ENCODE measurements around the gene TBC1D30. TPM values are rescaled to one million over a fixed set of nuclear protein-coding genes. Genes with fewer than 3 reads are reported as not detected.

Gene TBC1D30
- total RNA-seq, 1 donor from 2014 or later: 3.7 TPM

DNA sequence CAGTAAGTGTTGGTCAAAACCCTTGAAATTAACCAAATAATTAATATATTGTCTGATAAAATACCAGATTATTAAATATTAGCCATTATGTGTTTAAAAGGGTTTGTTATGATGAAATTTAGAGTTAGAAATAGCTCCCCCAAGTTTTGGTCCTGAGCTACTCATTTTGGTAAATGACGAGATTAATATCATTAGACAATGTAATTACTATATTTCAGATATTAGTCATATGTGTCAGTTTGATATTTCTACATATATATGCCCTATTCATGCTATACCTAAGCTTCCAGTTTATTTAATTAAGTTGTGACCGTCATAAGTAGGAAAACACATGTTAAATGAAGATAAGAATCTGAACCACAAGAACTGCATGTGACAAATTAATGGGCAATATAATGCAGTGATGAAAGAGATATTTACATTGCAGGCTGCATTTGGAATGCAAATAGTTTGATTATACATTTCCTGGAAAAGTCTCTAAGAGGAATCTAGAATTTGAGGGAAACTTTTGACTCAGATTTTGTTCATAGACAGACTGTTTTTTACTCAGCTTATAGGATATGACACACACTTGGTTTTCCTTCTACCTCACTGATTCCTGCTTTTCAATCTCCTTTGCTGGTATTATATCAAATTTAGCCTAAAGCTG is 70.5 kb downstream of the TBC1D30 start:
- DNase-seq (ENCODE audit: low read depth): no peak
- H3K4me3 ChIP-seq (ENCODE audit: low read depth, low read length): no peak overlapping the region
- no peaks in the 10 kb centered on the region for H3K27me3 ChIP-seq (ENCODE audit: control insufficient read depth, insufficient read depth, low read length)
- TF ChIP-seq, protein P1, sequence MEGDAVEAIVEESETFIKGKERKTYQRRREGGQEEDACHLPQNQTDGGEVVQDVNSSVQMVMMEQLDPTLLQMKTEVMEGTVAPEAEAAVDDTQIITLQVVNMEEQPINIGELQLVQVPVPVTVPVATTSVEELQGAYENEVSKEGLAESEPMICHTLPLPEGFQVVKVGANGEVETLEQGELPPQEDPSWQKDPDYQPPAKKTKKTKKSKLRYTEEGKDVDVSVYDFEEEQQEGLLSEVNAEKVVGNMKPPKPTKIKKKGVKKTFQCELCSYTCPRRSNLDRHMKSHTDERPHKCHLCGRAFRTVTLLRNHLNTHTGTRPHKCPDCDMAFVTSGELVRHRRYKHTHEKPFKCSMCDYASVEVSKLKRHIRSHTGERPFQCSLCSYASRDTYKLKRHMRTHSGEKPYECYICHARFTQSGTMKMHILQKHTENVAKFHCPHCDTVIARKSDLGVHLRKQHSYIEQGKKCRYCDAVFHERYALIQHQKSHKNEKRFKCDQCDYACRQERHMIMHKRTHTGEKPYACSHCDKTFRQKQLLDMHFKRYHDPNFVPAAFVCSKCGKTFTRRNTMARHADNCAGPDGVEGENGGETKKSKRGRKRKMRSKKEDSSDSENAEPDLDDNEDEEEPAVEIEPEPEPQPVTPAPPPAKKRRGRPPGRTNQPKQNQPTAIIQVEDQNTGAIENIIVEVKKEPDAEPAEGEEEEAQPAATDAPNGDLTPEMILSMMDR (IDR thresholded peaks at IDR 0.05; ENCODE audit: insufficient read depth, low read length, poor library complexity, severe bottlenecking): no peak
- H3K36me3 ChIP-seq (ENCODE audit: control insufficient read depth, insufficient read depth, low read length): no peaks in the 10 kb centered on the region

GRCh38 chr12:64895526-64895925 is 71.1 kb downstream of the TBC1D30 start:
- Histone ChIP-seq H3K27me3 (ENCODE audit: control insufficient read depth, insufficient read depth, low read length) (no peaks in the 10 kb centered on the region), H3K4me3 (ENCODE audit: low read depth, low read length) (no peak overlapping the region), H3K36me3 (ENCODE audit: control insufficient read depth, insufficient read depth, low read length) (no peaks in the 10 kb centered on the region)
- no peak for DNase-seq (ENCODE audit: low read depth)
- TF ChIP-seq, protein P1 (IDR thresholded peaks at IDR 0.05; ENCODE audit: insufficient read depth, low read length, poor library complexity, severe bottlenecking): no peak

GRCh38 chr12:64900540-64900939 is 76.1 kb downstream of the TBC1D30 start:
- Histone ChIP-seq H3K27me3 (ENCODE audit: control insufficient read depth, insufficient read depth, low read length) (no peaks in the 10 kb centered on the region), H3K4me3 (ENCODE audit: low read depth, low read length) (no peak overlapping the region), H3K36me3 (ENCODE audit: control insufficient read depth, insufficient read depth, low read length) (no peaks in the 10 kb centered on the region)
- TF ChIP-seq, protein P1 (IDR thresholded peaks at IDR 0.05; ENCODE audit: insufficient read depth, low read length, poor library complexity, severe bottlenecking): no peak
- DNase-seq (ENCODE audit: low read depth): no peak

DNA sequence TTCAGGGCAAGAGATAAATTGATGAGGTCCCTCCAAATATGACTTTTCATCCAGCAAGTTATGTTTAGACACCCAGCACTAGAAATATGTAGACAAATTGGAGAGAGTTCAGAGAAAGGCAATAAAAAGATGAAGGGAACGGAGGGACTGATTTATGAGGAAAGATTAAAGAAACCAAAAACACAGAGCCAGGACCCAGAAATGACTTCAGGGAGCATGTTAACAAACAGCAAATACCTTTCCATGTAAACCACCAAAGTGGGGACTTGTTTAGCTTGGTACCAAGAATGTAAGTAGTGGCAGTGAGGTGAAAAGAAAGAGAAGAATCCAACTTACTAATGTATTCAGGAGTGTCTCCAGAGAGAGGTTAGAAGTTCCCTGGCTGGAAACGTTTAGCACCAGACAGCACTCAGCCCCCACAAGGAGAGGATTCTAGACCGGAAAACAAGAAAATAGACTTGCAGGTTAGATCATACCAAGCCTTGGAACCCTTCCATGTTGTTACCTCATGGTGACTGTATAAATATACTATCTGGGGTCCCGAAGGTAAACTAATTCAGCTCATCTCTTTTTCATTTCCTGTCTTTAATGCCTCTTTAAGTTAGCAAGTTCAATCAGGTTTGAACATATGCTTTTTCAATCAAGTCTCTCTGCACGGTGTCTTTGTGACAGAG is 79.2 kb downstream of the TBC1D30 start:
- TF ChIP-seq, protein P1 (IDR thresholded peaks at IDR 0.05; ENCODE audit: insufficient read depth, low read length, poor library complexity, severe bottlenecking): no peak
- Histone ChIP-seq H3K4me3 (ENCODE audit: low read depth, low read length) (no peak overlapping the region), H3K27me3 (ENCODE audit: control insufficient read depth, insufficient read depth, low read length) (no peaks in the 10 kb centered on the region), H3K36me3 (ENCODE audit: control insufficient read depth, insufficient read depth, low read length) (no peaks in the 10 kb centered on the region)
- DNase-seq (ENCODE audit: low read depth): no peak

GRCh38 chr12:64907097-64907496 is 82.7 kb downstream of the TBC1D30 start:
- DNase-seq (ENCODE audit: low read depth): no peak
- H3K27me3 ChIP-seq (ENCODE audit: control insufficient read depth, insufficient read depth, low read length): no peaks in the 10 kb centered on the region
- TF ChIP-seq, protein P1 (IDR thresholded peaks at IDR 0.05; ENCODE audit: insufficient read depth, low read length, poor library complexity, severe bottlenecking): no peak

More at GRCh38 chr12:64907097-64907496, 82.7 kb downstream of the TBC1D30 start:
- H3K36me3 ChIP-seq (ENCODE audit: control insufficient read depth, insufficient read depth, low read length): no peaks in the 10 kb centered on the region
- H3K4me3 ChIP-seq (ENCODE audit: low read depth, low read length): no peak overlapping the region
